NAMALWA (cell line): ENCODE measurements around the gene ADGRE1.
"Not testable (repeated sequence)": the region's sequence is repeated elsewhere in the genome, so short reads cannot be mapped to it uniquely, and the experiment has no call there.

Experiments used
- DNase-seq: peaks from one replicate; pipeline ENCODE4 v3.0.0-alpha.2; 2015; ENCODE audit warnings: low spot score

Gene ADGRE1

GRCh38 chr19:6887316-6887715, at the start of gene ADGRE1:
Gene ADGRE1, plus strand, starts transcription at chr19:6887579. Its CDS starts 30 bp downstream, at chr19:6887609.
- no peak for DNase-seq

- DNase-seq, result no peak
These were observed 49.2 kb upstream of the ADGRE1 start for GRCh38 chr19:6838062-6838655.

GRCh38 chr19:6842871-6843607, 44.3 kb upstream of the ADGRE1 start:
- no peak for DNase-seq

GRCh38 chr19:6847828-6848200, 39.6 kb upstream of the ADGRE1 start:
- DNase-seq, result no peak

GRCh38 chr19:6848986-6849385, 38.4 kb upstream of the ADGRE1 start:
- no peak for DNase-seq

GRCh38 chr19:6849876-6850275, 37.5 kb upstream of the ADGRE1 start:
- no peak for DNase-seq

GRCh38 chr19:6851359-6851758, 36.0 kb upstream of the ADGRE1 start:
- no peak for DNase-seq

GRCh38 chr19:6852001-6852400, 35.4 kb upstream of the ADGRE1 start:
- no peak for DNase-seq

GRCh38 chr19:6853868-6854267, 33.5 kb upstream of the ADGRE1 start:
- DNase-seq, result no peak

- DNase-seq, result no peak
These were observed 32.6 kb upstream of the ADGRE1 start for GRCh38 chr19:6854758-6855157.

GRCh38 chr19:6856749-6857372, 30.5 kb upstream of the ADGRE1 start:
- DNase-seq, result no peak

- DNase-seq, result no peak
These were observed 25.6 kb upstream of the ADGRE1 start for GRCh38 chr19:6861683-6862286.

GRCh38 chr19:6862673-6863078, 24.7 kb upstream of the ADGRE1 start:
- peak; percentile 92 for DNase-seq

GRCh38 chr19:6864325-6864940, 22.9 kb upstream of the ADGRE1 start:
- no peak for DNase-seq

GRCh38 chr19:6865849-6866248, 21.5 kb upstream of the ADGRE1 start:
- DNase-seq, result no peak

GRCh38 chr19:6866741-6867151, 20.6 kb upstream of the ADGRE1 start:
- DNase-seq, result no peak

GRCh38 chr19:6868351-6868750, 19.0 kb upstream of the ADGRE1 start:
- DNase-seq, result no peak

- not testable (repeated sequence) for DNase-seq
These were observed 18.1 kb upstream of the ADGRE1 start for GRCh38 chr19:6869151-6869882.

GRCh38 chr19:6873708-6874431, 13.5 kb upstream of the ADGRE1 start:
- DNase-seq, result no peak

GRCh38 chr19:6875218-6875617, 12.2 kb upstream of the ADGRE1 start:
- DNase-seq, result no peak

- DNase-seq, result no peak
These were observed 10.6 kb upstream of the ADGRE1 start for GRCh38 chr19:6876748-6877147.
